ENCODE measurements around the gene ITPR2.

Gene ITPR2

GRCh38 chr12:26303418-26303817 lies 529.6 kb downstream of the ITPR2 start:
- DNase-seq (ENCODE audit: low spot score): no peak
- TF ChIP-seq, protein P1, sequence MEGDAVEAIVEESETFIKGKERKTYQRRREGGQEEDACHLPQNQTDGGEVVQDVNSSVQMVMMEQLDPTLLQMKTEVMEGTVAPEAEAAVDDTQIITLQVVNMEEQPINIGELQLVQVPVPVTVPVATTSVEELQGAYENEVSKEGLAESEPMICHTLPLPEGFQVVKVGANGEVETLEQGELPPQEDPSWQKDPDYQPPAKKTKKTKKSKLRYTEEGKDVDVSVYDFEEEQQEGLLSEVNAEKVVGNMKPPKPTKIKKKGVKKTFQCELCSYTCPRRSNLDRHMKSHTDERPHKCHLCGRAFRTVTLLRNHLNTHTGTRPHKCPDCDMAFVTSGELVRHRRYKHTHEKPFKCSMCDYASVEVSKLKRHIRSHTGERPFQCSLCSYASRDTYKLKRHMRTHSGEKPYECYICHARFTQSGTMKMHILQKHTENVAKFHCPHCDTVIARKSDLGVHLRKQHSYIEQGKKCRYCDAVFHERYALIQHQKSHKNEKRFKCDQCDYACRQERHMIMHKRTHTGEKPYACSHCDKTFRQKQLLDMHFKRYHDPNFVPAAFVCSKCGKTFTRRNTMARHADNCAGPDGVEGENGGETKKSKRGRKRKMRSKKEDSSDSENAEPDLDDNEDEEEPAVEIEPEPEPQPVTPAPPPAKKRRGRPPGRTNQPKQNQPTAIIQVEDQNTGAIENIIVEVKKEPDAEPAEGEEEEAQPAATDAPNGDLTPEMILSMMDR (IDR thresholded peaks at IDR 0.05): no peak
- H3K27ac ChIP-seq: no peak overlapping the region
- H3K4me3 ChIP-seq: no peak overlapping the region

DNA sequence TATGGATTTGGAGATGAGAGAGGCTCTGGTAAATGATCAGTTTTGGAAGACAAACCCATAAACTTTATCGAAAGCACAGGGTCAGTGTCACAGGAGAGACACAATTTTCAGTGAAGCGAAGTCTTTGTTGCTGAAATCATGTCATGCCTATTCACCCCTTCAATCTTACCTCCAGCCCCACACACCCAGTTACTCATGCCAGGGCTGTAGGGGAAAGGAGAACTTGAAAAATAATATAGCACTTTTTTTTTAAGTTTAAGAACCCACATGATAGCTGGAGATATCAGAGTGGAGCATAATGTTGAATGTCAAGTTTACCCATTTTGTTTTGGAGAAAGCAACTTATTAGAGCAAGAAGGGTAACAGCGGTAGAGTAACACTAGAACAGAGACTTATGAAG lies 530.2 kb downstream of the ITPR2 start:
- Histone ChIP-seq H3K4me3 (no peak overlapping the region), H3K27ac (no peak overlapping the region)
- TF ChIP-seq, protein P1 (IDR thresholded peaks at IDR 0.05): no peak
- DNase-seq (ENCODE audit: low spot score): no peak

- TF ChIP-seq, protein P1 (IDR thresholded peaks at IDR 0.05): no peak
- DNase-seq (ENCODE audit: low spot score): no peak
- Histone ChIP-seq H3K4me3 (no peak overlapping the region), H3K27ac (peak overlapping the region; percentile 34 to 82)
Observed at GRCh38 chr12:26299751-26300150, 533.2 kb downstream of the ITPR2 start.

GRCh38 chr12:26298785-26299621 lies 534.0 kb downstream of the ITPR2 start:
- peak overlapping the region; percentile 34 to 82 for H3K27ac ChIP-seq
- TF ChIP-seq, protein P1 (IDR thresholded peaks at IDR 0.05): no peak
- peak overlapping the region; percentile 51 for H3K4me3 ChIP-seq
- DNase-seq (ENCODE audit: low spot score): no peak

- Histone ChIP-seq H3K27ac (no peak overlapping the region), H3K4me3 (no peak overlapping the region)
- TF ChIP-seq, protein P1 (IDR thresholded peaks at IDR 0.05): no peak
- DNase-seq (ENCODE audit: low spot score): no peak
Observed at GRCh38 chr12:26297396-26298070, 535.5 kb downstream of the ITPR2 start.

GRCh38 chr12:26295001-26295400 lies 538.0 kb downstream of the ITPR2 start:
- TF ChIP-seq, protein P1 (IDR thresholded peaks at IDR 0.05): no peak
- Histone ChIP-seq H3K27ac (no peak overlapping the region), H3K4me3 (no peak overlapping the region)
- no peak for DNase-seq (ENCODE audit: low spot score)

Measured in coronary artery (tissue), 2 donors.